NCI-H510A (cell line): Measurements from ENCODE around the gene KRT17.
"Not testable (repeated sequence)": the region's sequence is repeated elsewhere in the genome, so short reads cannot be mapped to it uniquely, and the experiment has no call there.

ENCODE experiments used
- DNase-seq: peaks from one replicate; lab custom pipeline; 2025; lab: John Stamatoyannopoulos, UW

KRT17 gene

DNA sequence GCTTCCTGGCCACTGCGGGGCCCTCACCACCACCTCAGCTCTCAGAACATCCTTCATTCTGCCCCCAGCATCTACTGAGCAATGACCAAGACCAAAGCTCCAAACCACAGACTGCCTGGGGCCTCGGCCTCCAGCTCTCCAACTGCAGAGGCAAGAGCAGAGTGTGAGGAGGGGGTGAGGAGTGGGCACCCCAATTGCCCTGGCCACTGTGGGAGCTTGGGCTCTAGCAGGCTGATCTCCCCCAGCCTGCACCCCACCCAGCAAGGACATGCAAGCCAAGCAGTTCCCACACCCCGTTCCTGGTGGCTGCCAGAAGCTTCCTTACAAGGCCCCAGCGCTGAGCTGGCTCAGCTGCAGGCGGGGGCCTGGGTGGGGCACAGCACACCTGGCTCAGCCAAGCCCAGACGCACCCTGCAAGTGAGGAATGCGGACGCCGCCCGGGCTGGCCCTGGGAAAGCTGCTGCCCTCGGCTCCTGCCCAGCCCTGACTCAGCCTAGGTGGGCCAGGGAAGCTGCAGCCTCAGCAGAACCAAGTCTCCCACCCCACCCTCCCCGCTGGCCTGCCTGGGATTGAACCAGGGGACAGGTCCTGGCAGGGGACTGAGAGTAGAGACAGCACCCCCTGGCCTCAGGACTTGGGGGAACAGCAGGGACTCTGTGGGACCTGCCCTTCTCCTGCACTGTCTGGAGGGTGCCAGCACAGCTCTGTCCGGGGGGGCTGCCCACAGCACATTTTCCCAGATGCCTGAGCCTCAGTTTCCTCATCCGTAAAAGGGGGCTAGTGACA is 29.7 kb upstream of the KRT17 start:
- no peak for DNase-seq

- DNase-seq = no peak
Observed at GRCh38 chr17:41653421-41653820, 29.0 kb upstream of the KRT17 start.

DNA sequence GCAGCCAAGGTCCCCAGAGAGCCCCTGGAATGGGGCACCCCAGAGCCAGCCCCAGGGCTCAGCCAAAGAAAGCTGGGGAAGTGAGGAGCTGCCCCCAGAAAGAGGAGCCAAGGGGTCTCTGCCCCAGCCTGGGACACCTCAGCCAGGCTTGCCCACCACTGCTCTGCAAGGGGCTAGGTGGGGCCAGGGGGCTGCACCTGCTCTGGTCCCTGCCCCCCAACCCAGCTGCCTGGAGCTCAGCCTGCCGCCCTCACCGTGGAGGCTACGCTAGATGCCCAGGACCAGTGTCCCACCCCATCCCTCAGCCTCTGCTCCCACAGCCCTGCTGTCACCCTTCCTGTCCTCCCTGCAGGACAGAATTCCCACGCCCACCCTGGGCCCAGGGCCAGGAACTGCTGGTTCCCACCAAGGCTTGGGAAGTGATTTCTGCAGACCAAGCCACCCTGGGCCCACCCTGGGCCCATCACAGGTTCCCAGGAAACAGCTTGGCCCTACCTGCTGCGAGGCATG is 28.1 kb upstream of the KRT17 start:
- no peak for DNase-seq

GRCh38 chr17:41651625-41652460 is 27.5 kb upstream of the KRT17 start:
- DNase-seq = no peak

- no peak for DNase-seq
Observed at GRCh38 chr17:41650794-41651624, 26.6 kb upstream of the KRT17 start.

- no peak for DNase-seq
Observed at GRCh38 chr17:41649923-41650519, 25.6 kb upstream of the KRT17 start.

- peak; percentile 50 for DNase-seq
Observed at GRCh38 chr17:41648411-41649195, 24.2 kb upstream of the KRT17 start.

- peak; percentile 47 for DNase-seq
Observed at GRCh38 chr17:41647940-41648410, 23.6 kb upstream of the KRT17 start.

- DNase-seq = no peak
Observed at GRCh38 chr17:41647038-41647813, 22.9 kb upstream of the KRT17 start.

- no peak for DNase-seq
Observed at GRCh38 chr17:41642252-41643156, 18.1 kb upstream of the KRT17 start.

- DNase-seq = not testable (repeated sequence)
Observed at GRCh38 chr17:41640596-41640995, 16.2 kb upstream of the KRT17 start.

GRCh38 chr17:41639492-41640473 is 15.4 kb upstream of the KRT17 start:
- no peak for DNase-seq

GRCh38 chr17:41638941-41639340 is 14.6 kb upstream of the KRT17 start:
- DNase-seq = no peak

DNA sequence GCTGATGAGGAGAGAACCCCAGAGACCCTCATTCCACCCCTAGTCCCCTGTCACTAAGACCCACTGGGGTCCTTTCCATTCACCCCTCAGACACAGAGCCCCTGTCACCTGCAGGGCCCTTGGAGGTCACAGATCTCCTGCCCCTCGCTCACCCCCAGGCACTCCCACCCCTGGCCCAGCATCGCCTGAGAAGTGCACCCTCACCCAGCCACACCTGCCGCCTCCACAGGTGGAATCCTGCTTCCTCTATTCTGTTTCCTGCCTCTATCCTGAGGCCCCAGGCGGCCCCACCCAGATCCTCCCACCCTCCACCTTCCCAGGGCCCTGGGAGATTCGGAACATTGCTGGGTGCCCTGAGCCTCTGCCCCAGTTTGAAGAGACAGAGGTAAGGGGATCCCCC is 13.8 kb upstream of the KRT17 start:
- DNase-seq = no peak

- DNase-seq = no peak
Observed at GRCh38 chr17:41636652-41637051, 12.3 kb upstream of the KRT17 start.

DNA sequence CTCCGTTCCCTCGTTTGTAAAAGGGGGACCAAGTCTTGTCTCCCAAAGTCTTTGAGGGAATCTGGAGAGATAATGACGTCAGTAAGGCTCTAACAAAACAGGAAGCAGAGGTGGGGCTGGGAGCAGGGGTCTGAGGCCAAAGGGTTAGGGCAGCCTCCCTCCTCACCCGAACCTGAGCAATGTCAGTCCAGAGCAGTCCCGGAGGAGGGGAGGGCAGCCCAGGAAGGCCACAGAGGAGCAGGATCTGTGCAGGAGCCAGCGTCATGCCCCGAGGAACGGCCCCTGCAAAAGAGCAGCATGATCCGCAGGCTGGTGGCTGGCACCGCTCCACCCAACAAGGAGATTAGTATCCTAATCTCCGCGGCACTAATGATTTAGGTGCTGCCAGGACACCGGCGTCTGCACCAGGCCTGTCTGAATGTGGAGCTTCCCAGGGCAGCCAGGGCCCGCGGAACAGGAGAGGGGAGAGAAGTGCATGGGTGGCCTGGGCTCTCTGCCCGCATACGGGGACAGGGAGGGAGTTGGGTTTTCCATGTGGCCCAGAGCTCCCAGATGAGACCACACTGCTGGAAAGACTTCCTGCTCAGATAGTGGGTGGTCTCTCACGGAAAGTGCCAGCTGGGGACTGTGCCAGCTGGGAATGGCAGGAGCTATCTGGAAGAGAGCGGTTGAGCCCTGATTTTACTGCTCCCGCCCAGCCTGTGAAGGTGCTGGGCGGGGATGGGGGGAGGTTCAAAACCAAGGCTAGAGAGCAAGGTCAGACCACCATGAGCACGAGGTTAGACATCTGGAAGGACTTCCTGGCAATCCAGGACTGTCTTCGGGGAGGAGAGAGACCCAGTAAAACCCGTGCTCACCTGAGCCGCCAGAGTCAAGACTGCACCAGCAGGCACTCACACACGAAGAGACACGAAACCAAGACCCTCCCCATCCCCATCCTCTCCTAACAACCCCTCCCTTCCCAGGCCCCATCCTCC is 11.0 kb upstream of the KRT17 start:
- no peak for DNase-seq
